Osteocyte (in vitro differentiated cells): ENCODE measurements around the gene PLEKHG4. TPM values are rescaled to one million over a fixed set of nuclear protein-coding genes. Genes with fewer than 3 reads are reported as not detected.

Source experiments
- DNase-seq: peaks from one replicate; pipeline ENCODE4 v3.0.0; 2021; ENCODE audit warnings: mixed read lengths; ENCODE audit not compliant: unreplicated experiment; ENCODE audit errors: extremely low spot score
- H3K27ac Mint-ChIP-seq: one replicate; pipeline ENCODE4 v1.8.0; 2021; ENCODE audit warnings: mild to moderate bottlenecking, mixed read lengths; ENCODE audit not compliant: unreplicated experiment
- H3K27me3 Mint-ChIP-seq: one replicate; pipeline ENCODE4 v1.8.0; 2021; ENCODE audit warnings: mixed read lengths; ENCODE audit not compliant: unreplicated experiment
- H3K36me3 Mint-ChIP-seq: one replicate; pipeline ENCODE4 v1.8.0; 2021; ENCODE audit warnings: mixed read lengths; ENCODE audit not compliant: unreplicated experiment
- H3K4me1 Mint-ChIP-seq: one replicate; pipeline ENCODE4 v1.8.0; 2021; ENCODE audit warnings: mixed read lengths; ENCODE audit not compliant: unreplicated experiment
- H3K4me3 Mint-ChIP-seq: one replicate; pipeline ENCODE4 v1.8.0; 2021; ENCODE audit warnings: mild to moderate bottlenecking, moderate library complexity, mixed read lengths; ENCODE audit not compliant: unreplicated experiment
- H3K9me3 Mint-ChIP-seq: one replicate; pipeline ENCODE4 v1.8.0; 2021; ENCODE audit warnings: mixed read lengths; ENCODE audit not compliant: unreplicated experiment
- total RNA-seq: library from RNA; stranded (reverse); gene quantifications from 2 replicates; pipeline ENCODE4 v1.2.1, GENCODE V29; 2021
- TF ChIP-seq, protein P1 (sequence below): fragments of 200-600 bp; sonication (generic); IDR thresholded peaks from 2 replicates; pipeline ENCODE4 v1.5.0; 2021; ENCODE audit warnings: antibody characterized with exemption, mild to moderate bottlenecking, moderate library complexity

Gene PLEKHG4
- total RNA-seq, 1 donor from 2014 or later, result 11.4 TPM

DNA sequence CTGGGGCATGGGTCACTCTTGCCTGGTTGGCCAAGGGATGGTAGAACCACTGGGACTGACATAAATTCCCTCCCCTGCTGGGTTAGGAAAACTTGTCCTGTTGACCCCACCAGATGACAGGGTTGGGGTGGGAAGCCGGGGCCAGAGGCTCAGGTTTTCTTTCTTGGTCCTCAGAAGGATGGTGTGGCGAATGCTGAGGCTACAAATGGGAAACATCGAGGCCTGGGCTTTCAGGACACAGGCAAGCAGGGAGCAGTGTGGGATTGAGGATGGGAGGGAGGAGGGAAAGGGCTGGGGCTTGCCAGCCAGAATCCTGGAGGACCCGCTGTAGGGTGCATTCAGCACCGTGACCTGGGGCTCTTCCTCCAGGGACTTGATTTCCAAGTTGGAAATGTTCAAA lies 14.5 kb upstream of the PLEKHG4 start:
- TF ChIP-seq, protein P1, sequence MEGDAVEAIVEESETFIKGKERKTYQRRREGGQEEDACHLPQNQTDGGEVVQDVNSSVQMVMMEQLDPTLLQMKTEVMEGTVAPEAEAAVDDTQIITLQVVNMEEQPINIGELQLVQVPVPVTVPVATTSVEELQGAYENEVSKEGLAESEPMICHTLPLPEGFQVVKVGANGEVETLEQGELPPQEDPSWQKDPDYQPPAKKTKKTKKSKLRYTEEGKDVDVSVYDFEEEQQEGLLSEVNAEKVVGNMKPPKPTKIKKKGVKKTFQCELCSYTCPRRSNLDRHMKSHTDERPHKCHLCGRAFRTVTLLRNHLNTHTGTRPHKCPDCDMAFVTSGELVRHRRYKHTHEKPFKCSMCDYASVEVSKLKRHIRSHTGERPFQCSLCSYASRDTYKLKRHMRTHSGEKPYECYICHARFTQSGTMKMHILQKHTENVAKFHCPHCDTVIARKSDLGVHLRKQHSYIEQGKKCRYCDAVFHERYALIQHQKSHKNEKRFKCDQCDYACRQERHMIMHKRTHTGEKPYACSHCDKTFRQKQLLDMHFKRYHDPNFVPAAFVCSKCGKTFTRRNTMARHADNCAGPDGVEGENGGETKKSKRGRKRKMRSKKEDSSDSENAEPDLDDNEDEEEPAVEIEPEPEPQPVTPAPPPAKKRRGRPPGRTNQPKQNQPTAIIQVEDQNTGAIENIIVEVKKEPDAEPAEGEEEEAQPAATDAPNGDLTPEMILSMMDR, result no peak
- Mint-ChIP-seq H3K4me3 (no peak overlapping the region), H3K9me3 (no peaks in the 10 kb centered on the region), H3K27me3 (no peaks in the 10 kb centered on the region), H3K27ac (no peak overlapping the region), H3K36me3 (no peaks in the 10 kb centered on the region), H3K4me1 (peaks cover 7% of the 10 kb centered on the region)
- DNase-seq, result no peak

DNA sequence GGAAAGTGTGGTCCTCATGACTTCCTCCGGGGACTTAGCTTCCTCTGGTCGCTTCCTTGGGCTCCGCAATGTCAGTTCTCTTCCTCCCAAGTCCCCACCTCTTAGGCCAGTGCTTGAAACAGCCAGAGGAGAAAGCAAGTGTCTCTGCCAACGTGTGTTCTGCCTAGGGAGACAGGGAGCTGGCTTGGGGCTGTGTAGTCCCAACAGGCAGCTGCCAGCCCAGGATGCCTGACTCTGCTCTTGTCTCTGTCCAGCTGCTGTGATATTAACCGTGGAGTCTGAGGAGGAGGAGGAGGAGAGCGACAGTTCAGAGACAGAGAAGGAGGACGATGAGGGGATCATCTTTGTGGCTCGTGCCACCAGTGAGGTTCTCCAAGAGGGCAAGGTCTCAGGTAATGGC lies 13.5 kb upstream of the PLEKHG4 start:
- Mint-ChIP-seq H3K27me3 (no peaks in the 10 kb centered on the region), H3K4me3 (no peak overlapping the region), H3K4me1 (peaks cover 6% of the 10 kb centered on the region), H3K36me3 (no peaks in the 10 kb centered on the region), H3K9me3 (no peaks in the 10 kb centered on the region), H3K27ac (no peak overlapping the region)
- TF ChIP-seq, protein P1, result no peak
- no peak for DNase-seq

DNA sequence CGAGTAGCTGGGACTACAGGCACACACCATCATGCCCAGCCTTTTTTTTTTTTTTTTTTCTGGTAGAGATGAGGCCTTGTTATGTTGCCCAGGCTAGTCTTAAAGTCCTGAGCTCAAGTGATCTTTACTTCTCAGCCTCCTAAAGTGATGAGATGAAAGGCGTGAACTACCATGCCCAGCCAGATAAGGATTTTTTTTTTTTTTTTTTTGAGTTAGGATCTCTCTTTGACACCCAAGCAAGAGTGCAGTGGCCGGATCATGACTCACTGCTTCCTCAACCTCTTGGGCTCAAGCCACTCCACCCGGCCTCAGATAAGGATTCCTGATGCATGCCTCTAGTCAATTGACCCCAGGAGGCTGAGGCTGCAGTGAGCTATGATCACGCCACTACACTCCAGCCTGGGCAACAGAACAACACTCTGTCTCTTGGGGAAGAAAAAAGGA lies 11.2 kb upstream of the PLEKHG4 start:
- TF ChIP-seq, protein P1, result no peak
- H3K27me3 Mint-ChIP-seq, result no peaks in the 10 kb centered on the region
- peaks cover 4% of the 10 kb centered on the region for H3K4me1 Mint-ChIP-seq
- H3K4me3 Mint-ChIP-seq, result no peak overlapping the region
- no peaks in the 10 kb centered on the region for H3K9me3 Mint-ChIP-seq
- H3K36me3 Mint-ChIP-seq, result no peaks in the 10 kb centered on the region
- no peak for DNase-seq
- no peak overlapping the region for H3K27ac Mint-ChIP-seq

DNA sequence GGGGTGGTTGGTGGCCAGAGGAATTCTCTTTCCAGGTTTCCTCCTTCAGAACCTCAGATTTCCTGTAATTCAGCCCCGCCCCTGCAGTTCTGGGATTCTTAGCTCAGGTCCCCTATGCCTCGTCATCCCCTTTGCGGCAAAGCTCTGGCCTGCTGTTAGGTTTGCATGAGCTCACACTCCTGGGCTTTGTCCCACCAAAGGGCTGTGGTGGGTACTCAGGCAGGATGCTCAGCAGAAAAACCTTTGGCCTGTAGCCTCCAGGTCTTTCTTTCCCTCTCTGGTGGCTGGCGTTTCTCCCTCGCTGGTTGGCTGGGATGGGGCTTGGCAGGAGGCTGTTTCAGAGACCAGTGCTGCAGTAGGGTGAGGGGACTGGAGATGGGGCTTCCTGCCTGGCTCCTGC lies 9.6 kb upstream of the PLEKHG4 start:
- H3K4me1 Mint-ChIP-seq, result peaks cover 4% of the 10 kb centered on the region
- H3K9me3 Mint-ChIP-seq, result no peaks in the 10 kb centered on the region
- H3K27me3 Mint-ChIP-seq, result no peaks in the 10 kb centered on the region
- no peak for DNase-seq
- no peak overlapping the region for H3K4me3 Mint-ChIP-seq
- TF ChIP-seq, protein P1, result no peak
- H3K27ac Mint-ChIP-seq, result no peak overlapping the region
- H3K36me3 Mint-ChIP-seq, result no peaks in the 10 kb centered on the region

DNA sequence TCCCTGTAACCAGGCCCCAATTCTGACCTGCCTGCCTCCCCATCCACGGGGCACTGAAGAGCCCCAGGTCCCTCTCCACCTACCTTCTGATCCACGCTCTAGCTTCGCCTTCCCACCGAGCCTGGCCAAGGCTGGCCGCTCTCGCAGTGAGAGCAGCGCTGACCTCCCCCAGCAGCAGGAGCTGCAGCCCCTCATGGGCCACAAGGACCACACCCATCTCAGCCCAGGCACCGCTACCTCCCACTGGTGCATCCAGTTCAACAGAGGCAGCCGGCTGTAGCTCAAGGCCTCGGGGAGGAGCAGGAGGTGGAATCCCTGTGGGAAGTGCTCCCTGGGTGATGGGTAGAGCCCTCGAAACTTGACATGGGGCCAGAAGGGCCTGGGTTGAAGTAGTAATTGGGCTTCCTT lies 8.4 kb upstream of the PLEKHG4 start:
- TF ChIP-seq, protein P1, result no peak
- H3K27me3 Mint-ChIP-seq, result no peaks in the 10 kb centered on the region
- no peak overlapping the region for H3K4me3 Mint-ChIP-seq
- H3K36me3 Mint-ChIP-seq, result no peaks in the 10 kb centered on the region
- no peak overlapping the region for H3K27ac Mint-ChIP-seq
- peaks cover 4% of the 10 kb centered on the region for H3K4me1 Mint-ChIP-seq
- DNase-seq, result no peak
- no peaks in the 10 kb centered on the region for H3K9me3 Mint-ChIP-seq
